Peyer's patch (tissue), 4 donors: Measurements from ENCODE around the gene TULP1.

ENCODE experiments used
- CTCF ChIP-seq, 6 experiments: fragments of 450-650 bp in 4 of 6; fragments of 200-600 bp in 2 of 6; sonication (generic) in 1 of 6; IDR thresholded peaks; one replicate each; pipeline ENCODE4 v1.5.1; 2017 to 2019; ENCODE audit warnings: antibody characterized with exemption in 6 of 6, mild to moderate bottlenecking in 3 of 6, moderate library complexity in 1 of 6
- POLR2A ChIP-seq, 2 donors: fragments of 450-650 bp; IDR thresholded peaks; one replicate each; pipeline ENCODE4 v1.5.1; 2017; ENCODE audit warnings: antibody characterized with exemption in 2 of 2, mild to moderate bottlenecking in 2 of 2, moderate library complexity in 2 of 2

GRCh38 chr6:35557239-35557638 is 44.5 kb upstream of the TULP1 start:
- TF ChIP-seq CTCF (IDR thresholded peaks at IDR 0.05) (no peak), POLR2A (IDR thresholded peaks at IDR 0.05) (no peak)
